Measurements from ENCODE around the gene SLC27A4.

Gene SLC27A4

GRCh38 chr9:128349125-128349524, 8.8 kb downstream of the SLC27A4 start:
- no peak overlapping the region for H2BK12ac ChIP-seq (ENCODE audit: low read length in 2 of 2)

GRCh38 chr9:128349772-128350171, 9.4 kb downstream of the SLC27A4 start:
- no peak for DNase-seq
- H3K18ac ChIP-seq (ENCODE audit: low read depth in 1 of 2, low read length in 2 of 2): no peak overlapping the region
- H3K27me3 ChIP-seq (ENCODE audit: control insufficient read depth in 1 of 2, insufficient read depth in 1 of 2, low read length in 2 of 2): no peaks in the 10 kb centered on the region
- no peaks in the 10 kb centered on the region for H3K9me3 ChIP-seq (ENCODE audit: control insufficient read depth, low read length)
- H3K9ac ChIP-seq (ENCODE audit: low read length): no peak overlapping the region
- H4K8ac ChIP-seq (ENCODE audit: low read length): no peak overlapping the region
- no peak overlapping the region for H3K14ac ChIP-seq (ENCODE audit: low read length in 2 of 2)
- no peak overlapping the region for H2AK5ac ChIP-seq (ENCODE audit: low read length, severe bottlenecking)
- H3K27ac ChIP-seq (ENCODE audit: low read length, poor library complexity, severe bottlenecking): no peak overlapping the region
- H3K4me2 ChIP-seq (ENCODE audit: low read length, poor library complexity, severe bottlenecking): no peak overlapping the region
- no peak overlapping the region for H3K4ac ChIP-seq (ENCODE audit: low read depth in 1 of 2, low read length in 2 of 2)
- 98% methylated on average over 6 of the region's 6 CpGs for WGBS
- no peak overlapping the region for H2BK12ac ChIP-seq (ENCODE audit: low read length in 2 of 2)
- H4K91ac ChIP-seq (ENCODE audit: low read length): no peak overlapping the region
- H3K23ac ChIP-seq (ENCODE audit: low read length in 2 of 2): no peak overlapping the region
- H2AFZ ChIP-seq (ENCODE audit: low read depth, low read length): no peak overlapping the region
- peaks cover 71 to 73% of the 10 kb centered on the region in 2 experiments for H3K36me3 ChIP-seq (ENCODE audit: control insufficient read depth in 1 of 2, insufficient read depth in 2 of 2, low read depth in 1 of 2, low read length in 2 of 2)
- no peak overlapping the region for H2BK5ac ChIP-seq (ENCODE audit: low read depth, low read length, poor library complexity, severe bottlenecking)
- no peak overlapping the region for H3K4me3 ChIP-seq (ENCODE audit: insufficient read depth in 1 of 2, low read depth in 1 of 2, low read length in 2 of 2)
- H3K79me1 ChIP-seq (replicated peaks; ENCODE audit: low read length, poor library complexity, severe bottlenecking): peaks cover 5% of the 10 kb centered on the region
- H3K4me1 ChIP-seq (ENCODE audit: control insufficient read depth, insufficient read depth, low read depth, low read length): no peaks in the 10 kb centered on the region
- no peak overlapping the region for H2BK120ac ChIP-seq (ENCODE audit: low read depth, low read length)
- H2BK15ac ChIP-seq (ENCODE audit: low read depth, poor library complexity, severe bottlenecking): no peak overlapping the region

More at GRCh38 chr9:128349125-128349524, 8.8 kb downstream of the SLC27A4 start:
- no peak overlapping the region for H4K8ac ChIP-seq (ENCODE audit: low read length)
- no peak overlapping the region for H4K91ac ChIP-seq (ENCODE audit: low read length)
- no peak overlapping the region for H3K27ac ChIP-seq (ENCODE audit: low read length, poor library complexity, severe bottlenecking)
- no peaks in the 10 kb centered on the region for H3K4me1 ChIP-seq (ENCODE audit: control insufficient read depth, insufficient read depth, low read depth, low read length)
- peaks cover 5% of the 10 kb centered on the region for H3K79me1 ChIP-seq (replicated peaks; ENCODE audit: low read length, poor library complexity, severe bottlenecking)
- H3K27me3 ChIP-seq (ENCODE audit: control insufficient read depth in 1 of 2, insufficient read depth in 1 of 2, low read length in 2 of 2): no peaks in the 10 kb centered on the region
- H2BK5ac ChIP-seq (ENCODE audit: low read depth, low read length, poor library complexity, severe bottlenecking): no peak overlapping the region
- no peak for DNase-seq
- H3K4ac ChIP-seq (ENCODE audit: low read depth in 1 of 2, low read length in 2 of 2): no peak overlapping the region
- no peak overlapping the region for H2AK5ac ChIP-seq (ENCODE audit: low read length, severe bottlenecking)
- H2BK120ac ChIP-seq (ENCODE audit: low read depth, low read length): no peak overlapping the region
- WGBS: 100% methylated on average over 2 of the region's 2 CpGs
- no peak overlapping the region for H3K14ac ChIP-seq (ENCODE audit: low read length in 2 of 2)
- no peak overlapping the region for H3K4me3 ChIP-seq (ENCODE audit: insufficient read depth in 1 of 2, low read depth in 1 of 2, low read length in 2 of 2)
- no peaks in the 10 kb centered on the region for H3K9me3 ChIP-seq (ENCODE audit: control insufficient read depth, low read length)
- H3K18ac ChIP-seq (ENCODE audit: low read depth in 1 of 2, low read length in 2 of 2): no peak overlapping the region
- H3K9ac ChIP-seq (ENCODE audit: low read length): no peak overlapping the region
- H3K4me2 ChIP-seq (ENCODE audit: low read length, poor library complexity, severe bottlenecking): no peak overlapping the region
- H2AFZ ChIP-seq (ENCODE audit: low read depth, low read length): no peak overlapping the region
- H2BK15ac ChIP-seq (ENCODE audit: low read depth, poor library complexity, severe bottlenecking): no peak overlapping the region
- peaks cover 73 to 75% of the 10 kb centered on the region in 2 experiments for H3K36me3 ChIP-seq (ENCODE audit: control insufficient read depth in 1 of 2, insufficient read depth in 2 of 2, low read depth in 1 of 2, low read length in 2 of 2)
- H3K23ac ChIP-seq (ENCODE audit: low read length in 2 of 2): no peak overlapping the region

- Histone ChIP-seq H2BK15ac (ENCODE audit: low read depth, poor library complexity, severe bottlenecking) (no peak overlapping the region), H3K23ac (ENCODE audit: low read length in 2 of 2) (no peak overlapping the region), H2AFZ (ENCODE audit: low read depth, low read length) (no peak overlapping the region), H2BK5ac (ENCODE audit: low read depth, low read length, poor library complexity, severe bottlenecking) (no peak overlapping the region), H4K91ac (ENCODE audit: low read length) (peak overlapping the region; percentile 28), H3K14ac (ENCODE audit: low read length in 2 of 2) (no peak overlapping the region), H3K27me3 (ENCODE audit: control insufficient read depth in 1 of 2, insufficient read depth in 1 of 2, low read length in 2 of 2) (no peaks in the 10 kb centered on the region), H2AK5ac (ENCODE audit: low read length, severe bottlenecking) (no peak overlapping the region), H2BK12ac (ENCODE audit: low read length in 2 of 2) (no peak overlapping the region), H3K9me3 (ENCODE audit: control insufficient read depth, low read length) (no peaks in the 10 kb centered on the region), H3K4me1 (ENCODE audit: control insufficient read depth, insufficient read depth, low read depth, low read length) (no peaks in the 10 kb centered on the region), H3K4ac (ENCODE audit: low read depth in 1 of 2, low read length in 2 of 2) (no peak overlapping the region), H3K9ac (ENCODE audit: low read length) (no peak overlapping the region), H3K4me3 (ENCODE audit: insufficient read depth in 1 of 2, low read depth in 1 of 2, low read length in 2 of 2) (no peak overlapping the region), H3K27ac (ENCODE audit: low read length, poor library complexity, severe bottlenecking) (no peak overlapping the region), H3K79me1 (replicated peaks; ENCODE audit: low read length, poor library complexity, severe bottlenecking) (no peaks in the 10 kb centered on the region), H3K4me2 (ENCODE audit: low read length, poor library complexity, severe bottlenecking) (no peak overlapping the region), H4K8ac (ENCODE audit: low read length) (no peak overlapping the region), H2BK120ac (ENCODE audit: low read depth, low read length) (no peak overlapping the region), H3K36me3 (ENCODE audit: control insufficient read depth in 1 of 2, insufficient read depth in 2 of 2, low read depth in 1 of 2, low read length in 2 of 2) (peaks cover 43 to 61% of the 10 kb centered on the region in 2 experiments), H3K18ac (ENCODE audit: low read depth in 1 of 2, low read length in 2 of 2) (no peak overlapping the region)
- no peak for DNase-seq
- 97% methylated on average over 19 of the region's 19 CpGs for WGBS
Observed at GRCh38 chr9:128355451-128355850, 15.1 kb downstream of the SLC27A4 start.

DNA sequence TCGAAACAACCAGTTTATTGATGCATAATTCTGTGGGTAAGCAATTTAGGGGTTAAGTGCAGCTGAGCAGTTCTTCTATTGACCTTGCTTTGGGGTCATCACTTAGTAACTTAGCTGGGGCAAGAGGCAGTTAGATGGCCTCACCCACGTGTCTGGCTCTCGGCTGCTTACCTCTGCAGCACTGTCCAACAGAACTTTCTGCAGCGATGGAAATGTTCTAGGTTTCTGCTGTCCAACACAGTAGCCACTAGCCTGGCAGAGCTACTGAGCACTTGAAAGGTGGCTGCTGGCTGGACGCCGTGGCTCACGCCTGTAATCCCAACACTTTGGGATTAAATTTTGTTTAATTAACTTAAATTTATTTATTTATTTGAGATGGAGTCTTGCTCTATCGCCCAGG, 17.8 kb downstream of the SLC27A4 start:
- H3K4me2 ChIP-seq (ENCODE audit: low read length, poor library complexity, severe bottlenecking): no peak overlapping the region
- H3K4me3 ChIP-seq (ENCODE audit: insufficient read depth in 1 of 2, low read depth in 1 of 2, low read length in 2 of 2): no peak overlapping the region
- 80% methylated on average over 5 of the region's 8 CpGs for WGBS

More for the DNA sequence above, 17.8 kb downstream of the SLC27A4 start:
- Histone ChIP-seq H2BK15ac (ENCODE audit: low read depth, poor library complexity, severe bottlenecking) (no peak overlapping the region), H3K14ac (ENCODE audit: low read length in 2 of 2) (no peak overlapping the region), H2AFZ (ENCODE audit: low read depth, low read length) (no peak overlapping the region), H2BK120ac (ENCODE audit: low read depth, low read length) (no peak overlapping the region), H3K27me3 (ENCODE audit: control insufficient read depth in 1 of 2, insufficient read depth in 1 of 2, low read length in 2 of 2) (no peaks in the 10 kb centered on the region), H3K23ac (ENCODE audit: low read length in 2 of 2) (no peak overlapping the region), H4K91ac (ENCODE audit: low read length) (no peak overlapping the region), H2BK5ac (ENCODE audit: low read depth, low read length, poor library complexity, severe bottlenecking) (no peak overlapping the region), H3K9me3 (ENCODE audit: control insufficient read depth, low read length) (no peaks in the 10 kb centered on the region), H3K4me1 (ENCODE audit: control insufficient read depth, insufficient read depth, low read depth, low read length) (peaks cover 8% of the 10 kb centered on the region), H3K27ac (ENCODE audit: low read length, poor library complexity, severe bottlenecking) (no peak overlapping the region), H3K4ac (ENCODE audit: low read depth in 1 of 2, low read length in 2 of 2) (no peak overlapping the region), H4K8ac (ENCODE audit: low read length) (no peak overlapping the region), H3K18ac (ENCODE audit: low read depth in 1 of 2, low read length in 2 of 2) (no peak overlapping the region), H3K36me3 (ENCODE audit: control insufficient read depth in 1 of 2, insufficient read depth in 2 of 2, low read depth in 1 of 2, low read length in 2 of 2) (peaks cover 32 to 50% of the 10 kb centered on the region in 2 experiments), H3K9ac (ENCODE audit: low read length) (no peak overlapping the region), H3K79me1 (replicated peaks; ENCODE audit: low read length, poor library complexity, severe bottlenecking) (no peaks in the 10 kb centered on the region), H2AK5ac (ENCODE audit: low read length, severe bottlenecking) (no peak overlapping the region), H2BK12ac (ENCODE audit: low read length in 2 of 2) (no peak overlapping the region)
- DNase-seq: no peak

All from mesenchymal stem cell (in vitro differentiated cells and primary cell).